ENCODE measurements around the gene BAG3.
A peak's percentile ranks its signal among the peaks of the same experiment; 100 is the strongest.
"Not testable (repeated sequence)": the region's sequence is repeated elsewhere in the genome, so short reads cannot be mapped to it uniquely, and the experiment has no call there.

The BAG3 gene

DNA sequence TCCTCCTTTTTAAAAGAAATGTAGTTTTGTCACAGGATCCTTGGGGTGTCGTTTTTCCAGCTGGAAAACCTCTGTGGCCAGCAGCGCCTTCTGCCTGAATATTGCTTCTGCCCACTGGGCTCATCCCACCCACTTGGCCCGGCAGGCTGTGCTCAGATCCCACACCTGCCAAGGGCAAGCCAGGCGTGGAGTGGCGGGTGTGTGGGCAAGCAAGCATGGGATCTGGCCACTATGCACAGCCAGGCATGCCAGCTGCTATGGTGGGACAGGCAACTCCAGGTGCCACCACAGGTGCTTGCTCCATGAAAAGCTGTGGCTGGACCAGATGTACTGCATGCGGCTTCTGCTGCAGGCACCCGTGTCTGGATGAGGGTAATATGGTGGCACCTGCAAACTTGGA is 43.4 kb downstream of the BAG3 start:
- no peak for DNase-seq (ENCODE audit: low spot score)

- DNase-seq (ENCODE audit: low spot score), result no peak
These were observed 49.3 kb downstream of the BAG3 start for GRCh38 chr10:119700321-119700954.

DNA sequence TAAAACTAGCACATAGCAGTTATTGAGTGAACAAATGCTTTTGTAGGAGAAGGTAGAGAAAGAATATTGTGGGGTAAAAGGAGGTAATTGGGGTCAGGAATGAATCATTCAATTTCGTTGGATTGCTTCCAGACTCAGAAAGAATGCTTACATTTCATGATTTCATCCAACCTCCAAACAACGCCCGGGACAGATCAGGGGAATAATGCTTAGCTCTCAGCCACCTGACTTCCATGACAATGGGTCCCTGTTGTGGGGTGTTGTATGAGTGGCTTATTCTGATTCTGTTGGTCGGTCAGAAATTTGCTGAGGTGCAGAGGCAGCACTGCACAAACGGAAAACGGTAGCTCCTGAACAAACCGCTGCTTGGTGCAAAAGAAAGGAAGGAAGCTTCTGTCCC is 50.7 kb downstream of the BAG3 start:
- no peak for DNase-seq (ENCODE audit: low spot score)

GRCh38 chr10:119702583-119702982 is 51.4 kb downstream of the BAG3 start:
- no peak for DNase-seq (ENCODE audit: low spot score)

- no peak for DNase-seq (ENCODE audit: low spot score)
These were observed 52.8 kb downstream of the BAG3 start for GRCh38 chr10:119703903-119704508.

- DNase-seq (ENCODE audit: low spot score), result no peak
These were observed 54.3 kb downstream of the BAG3 start for GRCh38 chr10:119705434-119705831.

GRCh38 chr10:119706521-119707278 is 55.5 kb downstream of the BAG3 start:
- DNase-seq (ENCODE audit: low spot score), result no peak

GRCh38 chr10:119707331-119707730 is 56.2 kb downstream of the BAG3 start:
- not testable (repeated sequence) for DNase-seq (ENCODE audit: low spot score)

DNA sequence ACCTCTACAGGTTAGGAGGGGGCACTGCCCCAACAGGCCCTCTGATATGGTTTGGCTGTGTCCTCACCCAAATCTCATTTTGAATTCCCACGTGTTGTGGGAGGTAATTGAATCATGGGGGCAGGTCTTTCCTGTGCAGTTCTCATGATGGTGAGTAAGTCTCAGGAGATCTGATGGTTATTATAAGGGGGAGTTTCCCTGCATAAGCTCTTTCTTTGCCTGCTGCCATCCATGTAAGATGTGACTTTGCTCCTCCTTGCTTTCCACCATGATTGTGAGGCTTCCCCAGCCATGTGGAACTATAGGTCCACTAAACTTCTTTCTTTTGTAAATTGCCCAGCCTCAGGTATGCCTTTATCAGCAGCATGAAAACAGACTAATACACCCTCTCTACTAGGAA is 59.8 kb downstream of the BAG3 start:
- DNase-seq (ENCODE audit: low spot score), result not testable (repeated sequence)

- no peak for DNase-seq (ENCODE audit: low spot score)
These were observed 62.7 kb downstream of the BAG3 start for GRCh38 chr10:119713744-119714483.

GRCh38 chr10:119714484-119714816 is 63.3 kb downstream of the BAG3 start:
- DNase-seq (ENCODE audit: low spot score), result no peak

GRCh38 chr10:119715628-119716505 is 64.7 kb downstream of the BAG3 start:
- DNase-seq (ENCODE audit: low spot score), result no peak

- no peak for DNase-seq (ENCODE audit: low spot score)
These were observed 72.0 kb downstream of the BAG3 start for GRCh38 chr10:119723161-119723560.

DNA sequence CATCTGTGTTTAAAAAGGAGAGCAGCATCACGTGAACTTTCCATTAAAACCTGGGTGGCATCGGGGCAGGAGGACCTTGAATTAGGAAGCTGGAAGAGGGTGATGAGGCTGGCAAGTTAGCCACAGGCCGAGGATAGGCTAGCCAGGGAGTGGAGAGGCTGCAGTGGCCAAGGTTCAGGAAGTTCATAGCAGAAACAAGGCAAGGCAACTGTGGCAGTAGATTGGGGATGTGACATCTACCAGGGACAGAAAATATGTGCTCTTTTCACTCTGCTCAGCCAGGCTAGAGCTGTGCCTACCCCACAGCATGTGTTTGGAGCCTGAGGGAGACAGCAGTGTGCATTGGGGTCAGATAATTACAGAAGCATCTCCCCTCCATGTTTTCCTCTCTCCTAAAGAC is 72.4 kb downstream of the BAG3 start:
- no peak for DNase-seq (ENCODE audit: low spot score)

- DNase-seq (ENCODE audit: low spot score), result no peak
These were observed 73.7 kb downstream of the BAG3 start for GRCh38 chr10:119724593-119725516.

- no peak for DNase-seq (ENCODE audit: low spot score)
These were observed 74.3 kb downstream of the BAG3 start for GRCh38 chr10:119725517-119725827.

DNA sequence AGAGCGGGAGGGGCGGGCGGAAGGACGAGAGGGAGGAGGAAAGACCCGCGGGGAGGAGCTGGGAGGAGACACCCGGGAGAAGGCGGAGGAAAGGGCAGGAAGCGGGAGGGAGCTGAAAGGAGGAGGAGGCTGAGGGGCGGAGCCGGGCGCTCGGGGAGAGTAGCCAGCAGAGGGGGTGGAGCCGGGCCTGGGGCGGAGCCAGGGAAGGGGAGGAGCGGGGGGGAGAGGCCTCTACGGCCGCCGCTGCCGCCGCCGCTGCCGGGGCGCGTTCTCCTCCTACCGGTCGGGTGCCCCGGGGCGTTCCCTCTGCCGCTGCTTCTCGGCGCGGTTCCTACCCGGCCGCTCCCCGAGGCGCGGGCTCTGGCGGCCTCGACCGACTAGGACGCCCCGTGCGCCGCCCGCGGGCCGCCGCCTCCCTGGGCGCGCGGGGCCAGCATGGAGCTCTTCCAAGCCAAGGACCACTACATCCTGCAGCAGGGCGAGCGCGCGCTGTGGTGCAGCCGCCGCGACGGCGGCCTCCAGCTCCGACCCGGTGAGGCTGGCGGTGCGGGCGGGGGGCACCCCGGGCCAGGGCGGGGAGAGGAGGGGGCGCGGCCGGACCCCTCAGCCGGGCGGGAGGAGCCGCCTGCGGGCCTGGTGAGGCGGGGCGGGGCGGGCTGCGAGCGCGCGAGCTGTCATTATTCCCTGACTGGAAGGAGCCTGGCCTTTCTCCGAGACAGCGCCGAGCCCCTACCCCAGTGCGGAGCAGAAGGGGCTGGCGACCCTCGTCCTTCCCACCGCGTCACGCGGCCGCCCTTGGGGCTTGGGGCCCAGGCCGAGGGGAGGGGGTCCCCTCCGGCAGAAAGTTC is 74.9 kb downstream of the BAG3 start, which contains the start of gene INPP5F:
Gene INPP5F (plus strand): TSS at position 223 of the 848 bp plus-strand sequence. CDS start 213 bp downstream, at position 436.
- peak; percentile 94 for DNase-seq (ENCODE audit: low spot score)

- no peak for DNase-seq (ENCODE audit: low spot score)
These were observed 75.6 kb downstream of the BAG3 start for GRCh38 chr10:119726676-119727261.
